Neural cell (in vitro differentiated cells): Measurements from ENCODE around the gene TGM1. TPM values are rescaled to one million over a fixed set of nuclear protein-coding genes. Genes with fewer than 3 reads are reported as not detected.

Source experiments
- H2AFZ ChIP-seq: fragments of 200-600, 300-800 bp; sonication (generic), shearing (Covaris generic); 2 replicates; pipeline ENCODE4 v1.6.0; 2014; ENCODE audit warnings: low read depth, mild to moderate bottlenecking, antibody characterized with exemption, low read length, moderate library complexity
- H3F3A ChIP-seq: fragments of 200-600 bp; shearing (Covaris generic); 2 replicates; pipeline ENCODE4 v1.6.1; 2016; ENCODE audit warnings: mild to moderate bottlenecking, moderate library complexity, mixed read lengths, antibody characterized with exemption, low read length; ENCODE audit not compliant: insufficient read depth, poor library complexity, severe bottlenecking
- H3K27ac ChIP-seq: fragments of 200-600, 300-800 bp; sonication (generic), shearing (Covaris generic); 2 replicates; pipeline ENCODE4 v1.5.1; 2014; ENCODE audit warnings: mild to moderate bottlenecking, low read length, moderate library complexity
- H3K27me3 ChIP-seq: fragments of 300-800, 200-600 bp; sonication (generic), shearing (Covaris generic); 2 replicates; pipeline ENCODE4 v1.6.0; 2014; ENCODE audit warnings: mild to moderate bottlenecking, low read depth, low read length, moderate library complexity; ENCODE audit not compliant: insufficient read depth
- H3K36me3 ChIP-seq: fragments of 300-800, 200-600 bp; sonication (generic), shearing (Covaris generic); 2 replicates; pipeline ENCODE4 v1.5.1; 2014; ENCODE audit warnings: mild to moderate bottlenecking, antibody characterized with exemption, low read length, moderate library complexity; ENCODE audit not compliant: insufficient read depth
- H3K4me2 ChIP-seq: fragments of 300-800, 200-600 bp; sonication (generic), shearing (Covaris generic); 2 replicates; pipeline ENCODE4 v1.6.0; 2014; ENCODE audit warnings: mild to moderate bottlenecking, low read length
- H3K4me3 ChIP-seq: fragments of 300-800, 200-600 bp; sonication (generic), shearing (Covaris generic); 2 replicates; pipeline ENCODE4 v1.5.1; 2014; ENCODE audit warnings: mild to moderate bottlenecking, low read length, moderate library complexity
- H3K79me2 ChIP-seq: fragments of 200-600 bp; shearing (Covaris generic); replicated peaks from 2 replicates; pipeline ENCODE4 v1.6.0; 2014; ENCODE audit warnings: mild to moderate bottlenecking, low read length, moderate library complexity; ENCODE audit not compliant: insufficient read depth
- H3K9ac ChIP-seq: fragments of 300-800, 200-600 bp; sonication (generic), shearing (Covaris generic); 2 replicates; pipeline ENCODE4 v1.6.1; 2016; ENCODE audit warnings: mild to moderate bottlenecking, low read length, mixed read lengths
- H3K9me2 ChIP-seq: fragments of 200-600 bp; shearing (Covaris generic); 2 replicates; pipeline ENCODE4 v1.6.1; 2016; ENCODE audit warnings: mild to moderate bottlenecking, low read length, mixed read lengths; ENCODE audit not compliant: insufficient read depth
- H3K9me3 ChIP-seq: fragments of 200-600, 300-800 bp; sonication (generic), shearing (Covaris generic); 2 replicates; pipeline ENCODE4 v1.6.1; 2016; ENCODE audit warnings: mild to moderate bottlenecking, mixed run types, low read length, moderate library complexity, mixed read lengths
- H4K20me1 ChIP-seq: fragments of 200-600 bp; shearing (Covaris generic); 2 replicates; pipeline ENCODE4 v1.6.1; 2016; ENCODE audit warnings: mild to moderate bottlenecking, mixed run types; ENCODE audit not compliant: insufficient read depth
- EP300 ChIP-seq: fragments of 450-650 bp; conservative IDR thresholded peaks from 2 replicates; pipeline ENCODE4 v1.6.1; 2014; ENCODE audit warnings: antibody characterized with exemption, mild to moderate bottlenecking, moderate library complexity; ENCODE audit not compliant: poor library complexity, severe bottlenecking
- EZH2 ChIP-seq: fragments of 200-600, 300-800 bp; shearing (Covaris generic), sonication (generic); IDR thresholded peaks from 2 replicates; pipeline ENCODE4 v1.6.1; 2014; ENCODE audit warnings: antibody characterized with exemption, low read length, borderline replicate concordance, mild to moderate bottlenecking; ENCODE audit not compliant: insufficient read depth, poor library complexity, severe bottlenecking
- MXI1 ChIP-seq: fragments of 450-650 bp; conservative IDR thresholded peaks from 2 replicates; pipeline ENCODE4 v1.6.1; 2014; ENCODE audit warnings: antibody characterized with exemption, mild to moderate bottlenecking; ENCODE audit not compliant: poor library complexity, severe bottlenecking
- POLR2AphosphoS5 ChIP-seq: IDR thresholded peaks from 2 replicates; pipeline ENCODE4 v1.6.1; 2012
- RAD21 ChIP-seq: fragments of 450-650 bp; conservative IDR thresholded peaks from 2 replicates; pipeline ENCODE4 v1.6.1; 2014; ENCODE audit warnings: antibody characterized with exemption, mild to moderate bottlenecking, moderate library complexity
- SMC3 ChIP-seq: fragments of 450-650 bp; conservative IDR thresholded peaks from 2 replicates; pipeline ENCODE4 v1.6.1; 2014; ENCODE audit warnings: antibody characterized with exemption, mild to moderate bottlenecking, moderate library complexity; ENCODE audit not compliant: poor library complexity
- TAF1 ChIP-seq: IDR thresholded peaks from 2 replicates; pipeline ENCODE4 v1.6.1; 2012; ENCODE audit warnings: low read depth
- polyA plus RNA-seq: library from polyadenylated mRNA; depleted of rRNA; stranded (reverse); fragments of >200 nt; gene quantifications from 2 replicates; pipeline ENCODE4 v1.2.3, GENCODE V29; 2014
- TF ChIP-seq, protein P1 (sequence below): fragments of 450-650 bp; IDR thresholded peaks from 2 replicates; pipeline ENCODE4 v1.5.1; 2014; ENCODE audit warnings: antibody characterized with exemption, mild to moderate bottlenecking, moderate library complexity; ENCODE audit not compliant: poor library complexity, severe bottlenecking
- TF ChIP-seq, protein P2 (sequence below): IDR thresholded peaks from 2 replicates; pipeline ENCODE4 v1.6.1; 2012; ENCODE audit warnings: borderline replicate concordance

The TGM1 gene
- polyA plus RNA-seq, 1 donor from 2014 or later = 3.6 TPM

DNA sequence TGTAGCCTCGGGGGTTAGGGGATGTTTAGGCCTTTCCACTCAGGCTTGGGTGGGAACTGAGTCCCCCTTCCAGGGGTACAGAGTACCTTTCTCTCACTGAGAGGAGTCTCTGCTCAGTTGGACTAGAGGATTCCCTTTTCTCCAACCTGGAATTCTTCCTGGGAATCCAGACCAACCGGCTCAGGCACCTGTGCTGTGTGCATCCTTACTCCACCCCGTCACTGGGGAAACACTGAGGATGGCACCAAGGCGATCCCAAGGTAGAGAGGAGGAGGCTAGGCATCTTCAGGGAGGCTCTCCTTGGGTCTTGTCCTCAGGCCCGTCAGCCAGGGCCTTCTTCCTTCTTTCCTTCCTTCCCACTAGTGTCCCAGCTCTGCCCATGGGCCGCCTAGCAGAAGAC, 871 bp upstream of the TGM1 start:
- no peak overlapping the region for H3K9ac ChIP-seq
- no peak overlapping the region for H3K4me2 ChIP-seq
- H3K9me3 ChIP-seq = no peaks in the 10 kb centered on the region
- H3F3A ChIP-seq = no peaks in the 10 kb centered on the region
- TF ChIP-seq POLR2AphosphoS5 (no peak), SMC3 (no peak), TAF1 (no peak)
- TF ChIP-seq, protein P1, sequence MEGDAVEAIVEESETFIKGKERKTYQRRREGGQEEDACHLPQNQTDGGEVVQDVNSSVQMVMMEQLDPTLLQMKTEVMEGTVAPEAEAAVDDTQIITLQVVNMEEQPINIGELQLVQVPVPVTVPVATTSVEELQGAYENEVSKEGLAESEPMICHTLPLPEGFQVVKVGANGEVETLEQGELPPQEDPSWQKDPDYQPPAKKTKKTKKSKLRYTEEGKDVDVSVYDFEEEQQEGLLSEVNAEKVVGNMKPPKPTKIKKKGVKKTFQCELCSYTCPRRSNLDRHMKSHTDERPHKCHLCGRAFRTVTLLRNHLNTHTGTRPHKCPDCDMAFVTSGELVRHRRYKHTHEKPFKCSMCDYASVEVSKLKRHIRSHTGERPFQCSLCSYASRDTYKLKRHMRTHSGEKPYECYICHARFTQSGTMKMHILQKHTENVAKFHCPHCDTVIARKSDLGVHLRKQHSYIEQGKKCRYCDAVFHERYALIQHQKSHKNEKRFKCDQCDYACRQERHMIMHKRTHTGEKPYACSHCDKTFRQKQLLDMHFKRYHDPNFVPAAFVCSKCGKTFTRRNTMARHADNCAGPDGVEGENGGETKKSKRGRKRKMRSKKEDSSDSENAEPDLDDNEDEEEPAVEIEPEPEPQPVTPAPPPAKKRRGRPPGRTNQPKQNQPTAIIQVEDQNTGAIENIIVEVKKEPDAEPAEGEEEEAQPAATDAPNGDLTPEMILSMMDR = no peak
- H3K36me3 ChIP-seq = no peaks in the 10 kb centered on the region
- no peak overlapping the region for H3K27ac ChIP-seq
- H3K9me2 ChIP-seq = no peaks in the 10 kb centered on the region
- H4K20me1 ChIP-seq = no peaks in the 10 kb centered on the region
- no peaks in the 10 kb centered on the region for H3K79me2 ChIP-seq
- no peak overlapping the region for H3K4me3 ChIP-seq
- H3K27me3 ChIP-seq = no peaks in the 10 kb centered on the region
- no peak overlapping the region for H2AFZ ChIP-seq

DNA sequence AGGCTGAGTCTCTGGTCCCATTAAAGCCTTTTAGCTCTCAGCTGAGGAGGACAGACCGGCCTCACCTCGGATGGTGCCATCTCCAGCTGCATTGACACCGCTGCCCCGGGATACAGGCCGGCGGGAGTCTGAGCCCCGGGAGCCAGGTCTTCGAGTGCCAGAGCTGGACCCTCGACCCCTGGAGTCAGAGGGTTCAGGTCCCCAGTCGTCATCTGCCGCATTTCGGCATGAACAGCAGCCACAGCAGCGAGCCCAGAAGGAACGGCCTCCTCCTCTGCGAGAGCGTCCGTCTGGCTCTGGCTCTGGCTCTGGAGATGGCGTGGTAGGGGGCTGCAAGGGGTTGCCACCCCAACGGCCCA, 1.0 kb downstream of the TGM1 start:
- H4K20me1 ChIP-seq = no peaks in the 10 kb centered on the region
- no peaks in the 10 kb centered on the region for H3K36me3 ChIP-seq
- TF ChIP-seq SMC3 (no peak), RAD21 (no peak), TAF1 (no peak), POLR2AphosphoS5 (no peak), EZH2 (no peak), EP300 (no peak), MXI1 (no peak)
- TF ChIP-seq, protein P2, sequence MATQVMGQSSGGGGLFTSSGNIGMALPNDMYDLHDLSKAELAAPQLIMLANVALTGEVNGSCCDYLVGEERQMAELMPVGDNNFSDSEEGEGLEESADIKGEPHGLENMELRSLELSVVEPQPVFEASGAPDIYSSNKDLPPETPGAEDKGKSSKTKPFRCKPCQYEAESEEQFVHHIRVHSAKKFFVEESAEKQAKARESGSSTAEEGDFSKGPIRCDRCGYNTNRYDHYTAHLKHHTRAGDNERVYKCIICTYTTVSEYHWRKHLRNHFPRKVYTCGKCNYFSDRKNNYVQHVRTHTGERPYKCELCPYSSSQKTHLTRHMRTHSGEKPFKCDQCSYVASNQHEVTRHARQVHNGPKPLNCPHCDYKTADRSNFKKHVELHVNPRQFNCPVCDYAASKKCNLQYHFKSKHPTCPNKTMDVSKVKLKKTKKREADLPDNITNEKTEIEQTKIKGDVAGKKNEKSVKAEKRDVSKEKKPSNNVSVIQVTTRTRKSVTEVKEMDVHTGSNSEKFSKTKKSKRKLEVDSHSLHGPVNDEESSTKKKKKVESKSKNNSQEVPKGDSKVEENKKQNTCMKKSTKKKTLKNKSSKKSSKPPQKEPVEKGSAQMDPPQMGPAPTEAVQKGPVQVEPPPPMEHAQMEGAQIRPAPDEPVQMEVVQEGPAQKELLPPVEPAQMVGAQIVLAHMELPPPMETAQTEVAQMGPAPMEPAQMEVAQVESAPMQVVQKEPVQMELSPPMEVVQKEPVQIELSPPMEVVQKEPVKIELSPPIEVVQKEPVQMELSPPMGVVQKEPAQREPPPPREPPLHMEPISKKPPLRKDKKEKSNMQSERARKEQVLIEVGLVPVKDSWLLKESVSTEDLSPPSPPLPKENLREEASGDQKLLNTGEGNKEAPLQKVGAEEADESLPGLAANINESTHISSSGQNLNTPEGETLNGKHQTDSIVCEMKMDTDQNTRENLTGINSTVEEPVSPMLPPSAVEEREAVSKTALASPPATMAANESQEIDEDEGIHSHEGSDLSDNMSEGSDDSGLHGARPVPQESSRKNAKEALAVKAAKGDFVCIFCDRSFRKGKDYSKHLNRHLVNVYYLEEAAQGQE = no peak
- TF ChIP-seq, protein P1 = no peak

More for the DNA sequence above, 1.0 kb downstream of the TGM1 start:
- H3K27ac ChIP-seq = no peak overlapping the region
- H3K4me2 ChIP-seq = no peak overlapping the region
- no peak overlapping the region for H3K9ac ChIP-seq
- no peak overlapping the region for H3K4me3 ChIP-seq
- H3K27me3 ChIP-seq = no peaks in the 10 kb centered on the region
- H3K9me3 ChIP-seq = no peaks in the 10 kb centered on the region
- H2AFZ ChIP-seq = no peak overlapping the region
- H3K9me2 ChIP-seq = no peaks in the 10 kb centered on the region
- no peaks in the 10 kb centered on the region for H3F3A ChIP-seq
- H3K79me2 ChIP-seq = no peaks in the 10 kb centered on the region
